Measurements from ENCODE around the gene AFG1L. TPM values are rescaled to one million over a fixed set of nuclear protein-coding genes. Genes with fewer than 3 reads are reported as not detected.
"Not testable (repeated sequence)": the region's sequence is repeated elsewhere in the genome, so short reads cannot be mapped to it uniquely, and the experiment has no call there.

AFG1L gene
- total RNA-seq, 2 donors from 2014 or later = 3.5 TPM

DNA sequence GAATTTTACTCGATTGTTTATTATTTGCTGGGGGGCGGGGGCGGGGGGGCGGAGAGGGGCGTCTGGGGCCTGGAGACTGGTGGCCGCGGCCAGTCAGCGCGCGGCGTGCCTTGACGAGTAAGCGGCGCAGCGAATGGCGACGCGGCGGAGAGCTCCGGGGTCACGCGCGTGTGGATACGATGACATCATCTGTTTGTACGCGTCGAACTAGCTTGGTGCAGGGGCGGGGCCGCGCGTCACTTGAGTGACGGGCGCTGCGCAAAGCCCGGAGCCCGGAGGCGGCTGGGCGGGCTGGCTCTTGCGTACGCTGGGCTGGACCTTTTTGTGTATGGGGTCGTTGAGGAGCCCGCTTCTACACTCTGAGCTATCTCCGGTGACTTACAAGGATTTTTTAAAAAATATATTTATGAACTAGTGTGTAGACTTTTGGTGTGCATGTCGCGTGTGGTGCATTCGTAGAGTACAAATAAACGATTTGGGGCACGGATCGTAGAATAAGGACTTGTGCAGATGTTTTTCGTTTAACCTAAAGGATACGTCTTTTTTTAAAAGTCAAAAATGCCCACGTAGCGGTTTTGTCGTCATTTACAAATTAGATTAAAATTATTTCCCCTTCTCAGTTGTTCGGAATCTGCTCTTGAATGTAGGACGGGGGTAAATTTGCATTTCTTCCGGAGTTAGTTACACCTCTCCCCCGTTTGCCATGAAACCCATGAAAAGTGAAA lies 263.7 kb downstream of the AFG1L start:
- DNase-seq (ENCODE audit: low spot score) = peak; percentile 99

DNA sequence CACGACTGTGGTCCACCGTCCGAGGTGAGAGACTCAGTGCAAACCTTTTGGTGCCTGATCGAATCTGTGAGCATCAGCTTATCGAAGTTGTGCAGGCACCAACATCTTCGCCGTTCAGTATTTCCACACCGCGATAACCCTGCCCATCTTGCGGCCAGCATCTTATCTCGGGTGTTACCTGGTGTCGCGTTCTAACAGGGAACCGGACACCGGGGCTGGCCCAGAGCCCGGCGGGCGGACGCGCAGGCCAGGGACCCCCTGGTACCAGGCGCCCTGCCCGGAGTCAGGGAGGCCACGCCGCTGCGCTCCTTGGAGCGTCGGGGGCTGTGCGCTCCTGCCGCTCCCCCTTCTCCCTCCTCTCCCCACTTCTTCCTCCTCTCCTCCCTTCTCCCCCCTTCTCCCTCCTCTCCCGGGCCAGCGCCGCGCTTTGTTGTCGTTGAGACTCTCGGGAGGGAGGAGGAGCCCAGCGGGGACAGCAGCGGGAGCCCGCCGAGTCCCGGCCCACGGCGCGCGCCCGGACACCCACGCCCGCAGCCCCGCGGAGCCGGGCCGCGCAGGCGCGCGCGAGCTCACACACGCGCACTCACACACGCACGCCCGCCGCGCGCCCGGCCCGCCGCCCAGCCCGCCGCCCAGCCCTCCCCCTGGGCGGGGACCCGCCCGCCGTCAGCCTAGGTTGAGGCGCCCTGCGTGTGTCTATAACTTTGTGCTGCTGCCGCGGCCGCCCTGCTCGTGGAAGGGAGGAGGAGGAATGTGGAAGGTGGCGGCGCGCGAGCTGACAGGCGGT lies 264.4 kb downstream of the AFG1L start:
- DNase-seq (ENCODE audit: low spot score) = peak; percentile 91
- Histone ChIP-seq H3K9me3 (no peaks in the 10 kb centered on the region), H3K27me3 (replicated peaks; ENCODE audit: insufficient read depth) (no peaks in the 10 kb centered on the region), H3K4me3 (peak overlapping the region; percentile 97 to 98), H3K27ac (peak overlapping the region; percentile 99 to 100), H3K36me3 (no peaks in the 10 kb centered on the region), H3K4me1 (replicated peaks) (no peaks in the 10 kb centered on the region)
- under 1% methylated on average over 66 of the region's 84 CpGs for WGBS
- TF ChIP-seq, protein P1, sequence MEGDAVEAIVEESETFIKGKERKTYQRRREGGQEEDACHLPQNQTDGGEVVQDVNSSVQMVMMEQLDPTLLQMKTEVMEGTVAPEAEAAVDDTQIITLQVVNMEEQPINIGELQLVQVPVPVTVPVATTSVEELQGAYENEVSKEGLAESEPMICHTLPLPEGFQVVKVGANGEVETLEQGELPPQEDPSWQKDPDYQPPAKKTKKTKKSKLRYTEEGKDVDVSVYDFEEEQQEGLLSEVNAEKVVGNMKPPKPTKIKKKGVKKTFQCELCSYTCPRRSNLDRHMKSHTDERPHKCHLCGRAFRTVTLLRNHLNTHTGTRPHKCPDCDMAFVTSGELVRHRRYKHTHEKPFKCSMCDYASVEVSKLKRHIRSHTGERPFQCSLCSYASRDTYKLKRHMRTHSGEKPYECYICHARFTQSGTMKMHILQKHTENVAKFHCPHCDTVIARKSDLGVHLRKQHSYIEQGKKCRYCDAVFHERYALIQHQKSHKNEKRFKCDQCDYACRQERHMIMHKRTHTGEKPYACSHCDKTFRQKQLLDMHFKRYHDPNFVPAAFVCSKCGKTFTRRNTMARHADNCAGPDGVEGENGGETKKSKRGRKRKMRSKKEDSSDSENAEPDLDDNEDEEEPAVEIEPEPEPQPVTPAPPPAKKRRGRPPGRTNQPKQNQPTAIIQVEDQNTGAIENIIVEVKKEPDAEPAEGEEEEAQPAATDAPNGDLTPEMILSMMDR (IDR thresholded peaks at IDR 0.05) = no peak
- TF ChIP-seq POLR2AphosphoS5 (IDR thresholded peaks at IDR 0.05) (peak; percentile 80), POLR2A (IDR thresholded peaks at IDR 0.05) (peak; percentile 78)
- intact Hi-C loops (cut with DNase I) = loop anchor here (2.0 to 5.0 kb wide), 4 partner anchors 98 to 448 kb away; no protein-coding TSS in a partner anchor

More for the DNA sequence above, 263.7 kb downstream of the AFG1L start:
- Histone ChIP-seq H3K4me3 (peak overlapping the region; percentile 97 to 98), H3K27ac (peak overlapping the region; percentile 99 to 100), H3K9me3 (no peaks in the 10 kb centered on the region), H3K27me3 (replicated peaks; ENCODE audit: insufficient read depth) (no peaks in the 10 kb centered on the region), H3K36me3 (no peaks in the 10 kb centered on the region), H3K4me1 (replicated peaks) (no peaks in the 10 kb centered on the region)
- intact Hi-C loops (cut with DNase I) = loop anchor here (2.0 to 5.0 kb wide), 4 partner anchors 98 to 449 kb away; no protein-coding TSS in a partner anchor
- peak; percentile 69 for TF ChIP-seq POLR2A (IDR thresholded peaks at IDR 0.05)
- TF ChIP-seq, protein P1 (IDR thresholded peaks at IDR 0.05) = no peak
- TF ChIP-seq POLR2AphosphoS5 (IDR thresholded peaks at IDR 0.05) = peak; percentile 96
- WGBS = under 1% methylated on average over 58 of the region's 58 CpGs

DNA sequence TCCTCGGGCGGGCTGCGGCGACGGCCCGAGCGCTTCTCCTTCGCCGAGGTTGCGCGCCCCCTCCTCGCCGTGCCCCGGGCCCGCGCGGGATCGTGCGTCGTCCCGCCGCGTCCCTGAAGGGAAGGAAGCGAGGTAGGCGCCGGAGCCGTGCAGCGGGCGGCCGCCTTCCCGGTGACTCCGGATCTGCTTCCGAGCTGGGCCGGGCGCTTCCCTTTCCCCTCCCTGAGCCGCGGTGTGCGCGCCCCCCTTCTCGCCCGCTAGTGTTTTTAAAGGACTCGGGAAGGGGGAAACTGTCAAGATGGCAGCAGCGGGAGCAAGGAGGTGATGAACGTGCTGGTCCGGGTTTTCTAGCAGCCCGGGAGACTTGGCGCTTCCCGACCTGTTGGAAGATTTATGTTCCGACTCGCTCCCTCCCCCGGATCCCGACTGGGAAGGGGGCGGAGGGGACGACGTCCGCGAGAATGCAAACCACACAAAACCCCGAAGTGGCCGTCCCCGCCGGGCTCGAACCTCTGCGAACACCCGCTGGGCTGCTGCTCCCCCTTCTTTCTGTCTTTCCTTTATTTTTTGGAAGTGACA lies 265.1 kb downstream of the AFG1L start:
- Histone ChIP-seq H3K4me3 (peak overlapping the region; percentile 97 to 98), H3K36me3 (no peaks in the 10 kb centered on the region), H3K9me3 (no peaks in the 10 kb centered on the region), H3K27ac (peak overlapping the region; percentile 99 to 100), H3K4me1 (replicated peaks) (no peaks in the 10 kb centered on the region), H3K27me3 (replicated peaks; ENCODE audit: insufficient read depth) (no peaks in the 10 kb centered on the region)
- TF ChIP-seq POLR2A (IDR thresholded peaks at IDR 0.05) (no peak), POLR2AphosphoS5 (IDR thresholded peaks at IDR 0.05) (no peak)
- TF ChIP-seq, protein P1 (IDR thresholded peaks at IDR 0.05) = peak in 1 of 4 experiments; percentile 12
- intact Hi-C loops (cut with DNase I) = loop anchor here (2.0 to 5.0 kb wide), 5 partner anchors 29 to 447 kb away; no protein-coding TSS in a partner anchor
- peak; percentile 70 for DNase-seq (ENCODE audit: low spot score)
- WGBS = 0% methylated on average over 50 of the region's 64 CpGs

DNA sequence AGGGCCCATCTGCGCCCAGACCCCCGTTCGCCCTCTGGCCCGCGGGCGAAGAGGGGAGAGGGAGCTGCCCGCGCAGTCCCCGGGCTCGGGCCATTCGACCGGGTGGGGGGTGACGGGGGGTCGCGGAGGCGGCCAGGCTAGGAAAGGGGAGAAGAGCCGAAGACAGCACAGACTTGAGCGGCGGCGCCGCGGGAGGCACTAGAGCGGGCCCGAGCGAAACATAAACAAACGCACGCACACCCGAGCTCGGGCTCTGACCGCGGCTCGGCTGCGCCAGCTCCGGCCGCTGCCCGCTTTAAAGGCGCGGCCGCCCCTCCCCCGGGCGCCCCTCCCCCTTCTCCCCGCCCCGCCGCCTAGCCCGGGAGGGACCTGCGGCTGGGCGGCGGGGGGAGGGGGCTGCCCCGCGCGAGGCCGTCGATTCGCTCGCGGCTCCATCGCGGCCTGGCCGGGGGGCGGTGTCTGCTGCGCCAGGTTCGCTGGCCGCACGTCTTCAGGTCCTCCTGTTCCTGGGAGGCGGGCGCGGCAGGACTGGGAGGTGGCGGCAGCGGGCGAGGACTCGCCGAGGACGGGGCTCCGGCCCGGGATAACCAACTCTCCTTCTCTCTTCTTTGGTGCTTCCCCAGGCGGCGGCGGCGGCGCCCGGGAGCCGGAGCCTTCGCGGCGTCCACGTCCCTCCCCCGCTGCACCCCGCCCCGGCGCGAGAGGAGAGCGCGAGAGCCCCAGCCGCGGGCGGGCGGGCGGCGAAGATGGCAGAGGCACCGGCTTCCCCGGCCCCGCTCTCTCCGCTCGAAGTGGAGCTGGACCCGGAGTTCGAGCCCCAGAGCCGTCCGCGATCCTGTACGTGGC lies 265.8 kb downstream of the AFG1L start, which contains the start of gene FOXO3:
Gene FOXO3 (plus strand): TSS at position 455 of the 846 bp plus-strand sequence. CDS start 292 bp downstream, at position 747.
- under 1% methylated on average over 52 of the region's 110 CpGs for WGBS
- TF ChIP-seq POLR2A (IDR thresholded peaks at IDR 0.05) = peak; percentile 94
- TF ChIP-seq, protein P1 (IDR thresholded peaks at IDR 0.05) = peak in 1 of 4 experiments; percentile 10
- peak; percentile 76 for TF ChIP-seq POLR2AphosphoS5 (IDR thresholded peaks at IDR 0.05)
- Histone ChIP-seq H3K36me3 (no peaks in the 10 kb centered on the region), H3K4me1 (replicated peaks) (no peaks in the 10 kb centered on the region), H3K27me3 (replicated peaks; ENCODE audit: insufficient read depth) (no peaks in the 10 kb centered on the region), H3K4me3 (peak within 1 kb of the TSS; percentile 97 to 98), H3K9me3 (no peaks in the 10 kb centered on the region), H3K27ac (peak within 1 kb of the TSS; percentile 99 to 100)
- DNase-seq (ENCODE audit: low spot score) = peak; percentile 94
- intact Hi-C loops (cut with DNase I) = loop anchor here (2.0 kb wide), 1 partner anchor 28 kb away; no protein-coding TSS in a partner anchor

DNA sequence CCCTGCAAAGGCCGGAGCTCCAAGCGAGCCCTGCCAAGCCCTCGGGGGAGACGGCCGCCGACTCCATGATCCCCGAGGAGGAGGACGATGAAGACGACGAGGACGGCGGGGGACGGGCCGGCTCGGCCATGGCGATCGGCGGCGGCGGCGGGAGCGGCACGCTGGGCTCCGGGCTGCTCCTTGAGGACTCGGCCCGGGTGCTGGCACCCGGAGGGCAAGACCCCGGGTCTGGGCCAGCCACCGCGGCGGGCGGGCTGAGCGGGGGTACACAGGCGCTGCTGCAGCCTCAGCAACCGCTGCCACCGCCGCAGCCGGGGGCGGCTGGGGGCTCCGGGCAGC lies 266.4 kb downstream of the AFG1L start:
- intact Hi-C loops (cut with DNase I) = loop anchor here (2.0 kb wide), 1 partner anchor 28 kb away; no protein-coding TSS in a partner anchor
- DNase-seq (ENCODE audit: low spot score); H3K4me1 ChIP-seq (replicated peaks): not testable (repeated sequence)

More for the DNA sequence above, 266.4 kb downstream of the AFG1L start:
- not testable (repeated sequence) for H3K36me3 ChIP-seq; H3K9me3 ChIP-seq; H3K27me3 ChIP-seq (replicated peaks; ENCODE audit: insufficient read depth)
- peak overlapping the region; percentile 97 to 98 for H3K4me3 ChIP-seq
- peak overlapping the region; percentile 99 to 100 for H3K27ac ChIP-seq
- no CpG with 5 or more reads among the region's 40 CpGs for WGBS

All from prostate gland (tissue), 2 donors.